Loucy (cell line): ENCODE data around the gene DIP2A.

ENCODE experiments used
- EZH2phosphoT487 ChIP-seq: fragments of 200-600 bp; IDR thresholded peaks from 2 replicates; pipeline ENCODE4 v1.6.1; 2018; ENCODE audit warnings: antibody characterized with exemption, mild to moderate bottlenecking, moderate library complexity, borderline replicate concordance
- TF ChIP-seq, protein P1 (sequence below): fragments of 200-600 bp; sonication (generic); conservative IDR thresholded peaks from 2 replicates; pipeline ENCODE4 v1.5.1; 2014; ENCODE audit warnings: mild to moderate bottlenecking, antibody characterized with exemption, low read length

DNA sequence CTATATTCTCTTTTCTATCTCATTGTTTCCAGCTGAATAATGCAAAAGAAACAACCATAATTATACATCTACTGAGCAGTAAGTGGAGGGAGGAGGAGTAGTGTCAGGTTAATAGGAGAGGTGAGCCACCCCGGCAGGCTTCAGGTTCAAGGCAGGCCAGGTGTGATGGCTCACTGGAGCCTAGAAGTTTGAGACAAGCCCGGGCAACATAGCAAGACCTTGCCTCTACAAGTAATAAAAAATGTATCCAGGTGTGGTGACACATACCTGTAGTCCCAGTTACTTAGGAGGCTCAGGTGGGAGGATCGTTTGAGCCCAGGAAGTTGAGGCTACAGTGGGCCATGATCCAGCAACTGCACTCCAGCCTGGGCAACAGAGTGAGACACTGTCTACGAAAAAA, 1.9 kb upstream of the DIP2A start:
- TF ChIP-seq, protein P1, sequence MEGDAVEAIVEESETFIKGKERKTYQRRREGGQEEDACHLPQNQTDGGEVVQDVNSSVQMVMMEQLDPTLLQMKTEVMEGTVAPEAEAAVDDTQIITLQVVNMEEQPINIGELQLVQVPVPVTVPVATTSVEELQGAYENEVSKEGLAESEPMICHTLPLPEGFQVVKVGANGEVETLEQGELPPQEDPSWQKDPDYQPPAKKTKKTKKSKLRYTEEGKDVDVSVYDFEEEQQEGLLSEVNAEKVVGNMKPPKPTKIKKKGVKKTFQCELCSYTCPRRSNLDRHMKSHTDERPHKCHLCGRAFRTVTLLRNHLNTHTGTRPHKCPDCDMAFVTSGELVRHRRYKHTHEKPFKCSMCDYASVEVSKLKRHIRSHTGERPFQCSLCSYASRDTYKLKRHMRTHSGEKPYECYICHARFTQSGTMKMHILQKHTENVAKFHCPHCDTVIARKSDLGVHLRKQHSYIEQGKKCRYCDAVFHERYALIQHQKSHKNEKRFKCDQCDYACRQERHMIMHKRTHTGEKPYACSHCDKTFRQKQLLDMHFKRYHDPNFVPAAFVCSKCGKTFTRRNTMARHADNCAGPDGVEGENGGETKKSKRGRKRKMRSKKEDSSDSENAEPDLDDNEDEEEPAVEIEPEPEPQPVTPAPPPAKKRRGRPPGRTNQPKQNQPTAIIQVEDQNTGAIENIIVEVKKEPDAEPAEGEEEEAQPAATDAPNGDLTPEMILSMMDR, result no peak
- TF ChIP-seq EZH2phosphoT487, result no peak
